NCI-H2029 (cell line): ENCODE results near the gene NCAPG.

ENCODE experiments used
- DNase-seq: peaks from one replicate; lab custom pipeline; 2025; lab: John Stamatoyannopoulos, UW

NCAPG gene

GRCh38 chr4:17810260-17811077 is at the start of gene NCAPG, which contains the start of gene DCAF16:
Gene NCAPG (plus strand): TSS chr4:17810979. CDS start chr4:17811078, 99 bp downstream.
Gene DCAF16 (minus strand): TSS chr4:17810757. CDS start chr4:17804141, 6,616 bp downstream.
- peak; percentile 98 for DNase-seq

- DNase-seq: no peak
These were observed 49.7 kb upstream of the NCAPG start for GRCh38 chr4:17761062-17761461.

- DNase-seq: peak; percentile 26
These were observed 48.1 kb upstream of the NCAPG start for GRCh38 chr4:17762726-17763125.

GRCh38 chr4:17763416-17763815 is 47.4 kb upstream of the NCAPG start:
- no peak for DNase-seq

- DNase-seq: no peak
These were observed 46.8 kb upstream of the NCAPG start for GRCh38 chr4:17763931-17764330.

- no peak for DNase-seq
These were observed 45.1 kb upstream of the NCAPG start for GRCh38 chr4:17765514-17766286.

GRCh38 chr4:17766826-17767458 is 43.8 kb upstream of the NCAPG start:
- DNase-seq: no peak

GRCh38 chr4:17769406-17770174 is 41.2 kb upstream of the NCAPG start:
- no peak for DNase-seq

GRCh38 chr4:17770845-17771244 is 39.9 kb upstream of the NCAPG start:
- no peak for DNase-seq

- peak; percentile 38 for DNase-seq
These were observed 39.4 kb upstream of the NCAPG start for GRCh38 chr4:17771284-17771908.

- no peak for DNase-seq
These were observed 37.6 kb upstream of the NCAPG start for GRCh38 chr4:17773135-17773698.

- no peak for DNase-seq
These were observed 32.3 kb upstream of the NCAPG start for GRCh38 chr4:17778431-17778830.

GRCh38 chr4:17780501-17781299 is 30.1 kb upstream of the NCAPG start:
- peak; percentile 47 for DNase-seq

- DNase-seq: no peak
These were observed 29.2 kb upstream of the NCAPG start, which contains the start of gene FAM184B for GRCh38 chr4:17781300-17782287. Gene FAM184B (minus strand): TSS chr4:17781621. CDS start chr4:17781299, 322 bp downstream.

GRCh38 chr4:17785858-17786257 is 24.9 kb upstream of the NCAPG start:
- no peak for DNase-seq

GRCh38 chr4:17786567-17786966 is 24.2 kb upstream of the NCAPG start:
- no peak for DNase-seq

- no peak for DNase-seq
These were observed 23.5 kb upstream of the NCAPG start for GRCh38 chr4:17787315-17787714.

GRCh38 chr4:17788956-17789355 is 21.8 kb upstream of the NCAPG start:
- DNase-seq: no peak

- no peak for DNase-seq
These were observed 16.0 kb upstream of the NCAPG start for GRCh38 chr4:17794730-17795129.
